ENCODE results near the gene COX15. TPM values are rescaled to one million over a fixed set of nuclear protein-coding genes. Genes with fewer than 3 reads are reported as not detected.
"Not testable (repeated sequence)": the region's sequence is repeated elsewhere in the genome, so short reads cannot be mapped to it uniquely, and the experiment has no call there.

COX15 gene
- total and polyA plus RNA-seq, 10 donors = 14.1 to 51.1 (median 34.3) TPM

DNA sequence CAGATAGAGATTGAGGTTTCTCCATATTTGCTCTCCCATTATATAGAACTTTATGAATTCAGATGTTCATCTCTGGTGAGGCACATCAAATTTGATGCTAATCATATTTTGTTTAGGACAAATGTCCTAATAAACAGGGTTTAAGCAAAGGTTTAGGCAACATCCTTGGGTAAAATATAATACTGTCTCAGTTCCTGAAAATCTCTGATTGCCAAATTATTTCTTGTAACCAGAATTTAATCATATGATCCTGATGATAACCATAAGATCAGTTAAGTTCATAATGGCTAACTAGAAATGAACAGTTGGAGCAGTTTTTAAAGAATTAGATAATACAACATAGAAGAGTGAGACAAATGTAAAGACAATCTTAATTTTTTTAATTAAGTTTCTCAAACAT lies 18.7 kb upstream of the COX15 start:
- H3K9me3 ChIP-seq = no peaks in the 10 kb centered on the region
- no peak overlapping the region for H3K4me3 ChIP-seq
- peaks cover 4 to 100% (median 88%) of the 10 kb centered on the region in 6 donors for H3K36me3 ChIP-seq
- no peaks in the 10 kb centered on the region for H3K27me3 ChIP-seq (replicated peaks in 1 of 7)
- H3K27ac ChIP-seq = no peak overlapping the region
- TF ChIP-seq POLR2AphosphoS5 (IDR thresholded peaks at IDR 0.05) (no peak), POLR2A (IDR thresholded peaks at IDR 0.05) (no peak)
- TF ChIP-seq, protein P1, sequence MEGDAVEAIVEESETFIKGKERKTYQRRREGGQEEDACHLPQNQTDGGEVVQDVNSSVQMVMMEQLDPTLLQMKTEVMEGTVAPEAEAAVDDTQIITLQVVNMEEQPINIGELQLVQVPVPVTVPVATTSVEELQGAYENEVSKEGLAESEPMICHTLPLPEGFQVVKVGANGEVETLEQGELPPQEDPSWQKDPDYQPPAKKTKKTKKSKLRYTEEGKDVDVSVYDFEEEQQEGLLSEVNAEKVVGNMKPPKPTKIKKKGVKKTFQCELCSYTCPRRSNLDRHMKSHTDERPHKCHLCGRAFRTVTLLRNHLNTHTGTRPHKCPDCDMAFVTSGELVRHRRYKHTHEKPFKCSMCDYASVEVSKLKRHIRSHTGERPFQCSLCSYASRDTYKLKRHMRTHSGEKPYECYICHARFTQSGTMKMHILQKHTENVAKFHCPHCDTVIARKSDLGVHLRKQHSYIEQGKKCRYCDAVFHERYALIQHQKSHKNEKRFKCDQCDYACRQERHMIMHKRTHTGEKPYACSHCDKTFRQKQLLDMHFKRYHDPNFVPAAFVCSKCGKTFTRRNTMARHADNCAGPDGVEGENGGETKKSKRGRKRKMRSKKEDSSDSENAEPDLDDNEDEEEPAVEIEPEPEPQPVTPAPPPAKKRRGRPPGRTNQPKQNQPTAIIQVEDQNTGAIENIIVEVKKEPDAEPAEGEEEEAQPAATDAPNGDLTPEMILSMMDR (IDR thresholded peaks at IDR 0.05 in 8 of 11, conservative IDR thresholded peaks at IDR 0.05 in 3 of 11) = no peak
- intact Hi-C loops (cut with DNase I; ENCODE audit: low total_unique reads) = no loop called here
- H3K4me1 ChIP-seq = peaks cover 0 to 12% (median 0%) of the 10 kb centered on the region in 6 donors
- no peak for DNase-seq

DNA sequence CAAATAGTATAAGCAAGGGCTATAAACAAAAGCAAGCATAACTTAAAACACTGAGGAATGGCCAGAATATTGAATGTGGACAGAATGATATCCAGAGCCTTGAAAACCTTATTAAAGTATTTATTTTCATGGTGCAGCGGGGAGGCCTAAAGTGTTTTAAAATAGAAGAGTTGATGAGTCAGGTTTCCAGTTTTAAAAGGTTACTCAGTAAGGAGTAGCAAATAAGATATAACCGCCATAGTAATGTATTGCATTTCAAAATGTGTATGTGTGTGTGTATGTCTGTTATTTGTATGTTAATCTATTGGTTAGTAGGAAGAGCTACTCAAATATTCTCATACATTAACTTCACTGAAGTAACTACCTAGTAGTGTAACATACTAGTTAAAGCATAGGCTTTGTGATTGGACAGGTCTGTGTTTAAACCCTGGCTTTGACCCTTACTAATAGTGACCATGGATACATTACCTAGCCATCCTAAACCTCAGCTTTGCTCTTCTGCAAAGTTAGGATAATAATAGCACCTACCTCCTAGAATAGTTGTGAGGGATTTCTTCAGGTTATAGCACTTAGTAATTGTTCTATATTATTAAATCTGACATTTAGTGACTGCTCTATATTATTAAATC lies 17.0 kb upstream of the COX15 start:
- H3K4me1 ChIP-seq = peaks cover 0 to 12% (median 0%) of the 10 kb centered on the region in 6 donors
- DNase-seq = no peak
- TF ChIP-seq POLR2AphosphoS5 (IDR thresholded peaks at IDR 0.05) (no peak), POLR2A (IDR thresholded peaks at IDR 0.05) (no peak)
- TF ChIP-seq, protein P1 (IDR thresholded peaks at IDR 0.05 in 8 of 11, conservative IDR thresholded peaks at IDR 0.05 in 3 of 11) = no peak
- no peaks in the 10 kb centered on the region for H3K27me3 ChIP-seq (replicated peaks in 1 of 7)
- H3K4me3 ChIP-seq = no peak overlapping the region
- intact Hi-C loops (cut with DNase I; ENCODE audit: low total_unique reads) = no loop called here
- 94 to 100% (median 98%) methylated on average over 2 of the region's 2 CpGs for WGBS, 5 donors
- H3K9me3 ChIP-seq = no peaks in the 10 kb centered on the region
- no peak overlapping the region for H3K27ac ChIP-seq
- peaks cover 8 to 100% (median 90%) of the 10 kb centered on the region in 6 donors for H3K36me3 ChIP-seq

DNA sequence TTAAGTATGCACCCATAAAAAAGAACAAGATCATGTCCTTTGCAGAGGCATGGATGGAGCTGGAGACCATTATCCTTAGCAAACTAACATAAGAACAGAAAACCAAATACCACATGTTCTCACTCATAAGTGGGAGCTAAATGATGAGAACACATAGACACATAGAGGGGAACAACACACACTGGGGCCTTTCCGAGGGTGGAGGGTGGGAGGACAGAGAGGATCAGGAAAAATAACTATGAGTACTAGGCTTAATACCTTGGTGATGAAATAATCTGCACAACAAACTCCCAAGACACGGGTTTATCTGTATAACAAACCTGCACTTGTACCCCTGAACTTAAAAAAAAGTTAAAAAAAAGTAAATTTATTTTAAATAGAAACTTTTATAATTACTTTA lies 14.2 kb upstream of the COX15 start:
- Histone ChIP-seq H3K36me3 (peaks cover 11 to 100% (median 89%) of the 10 kb centered on the region in 6 donors), H3K4me1 (peaks cover 0 to 15% (median 0%) of the 10 kb centered on the region in 6 donors)
- H3K27me3 ChIP-seq (replicated peaks in 1 of 7); intact Hi-C loops (cut with DNase I; ENCODE audit: low total_unique reads); H3K9me3 ChIP-seq; H3K4me3 ChIP-seq; DNase-seq; H3K27ac ChIP-seq: not testable (repeated sequence)
- WGBS, 5 donors = 91 to 100% (median 94%) methylated on average over 2 of the region's 2 CpGs

DNA sequence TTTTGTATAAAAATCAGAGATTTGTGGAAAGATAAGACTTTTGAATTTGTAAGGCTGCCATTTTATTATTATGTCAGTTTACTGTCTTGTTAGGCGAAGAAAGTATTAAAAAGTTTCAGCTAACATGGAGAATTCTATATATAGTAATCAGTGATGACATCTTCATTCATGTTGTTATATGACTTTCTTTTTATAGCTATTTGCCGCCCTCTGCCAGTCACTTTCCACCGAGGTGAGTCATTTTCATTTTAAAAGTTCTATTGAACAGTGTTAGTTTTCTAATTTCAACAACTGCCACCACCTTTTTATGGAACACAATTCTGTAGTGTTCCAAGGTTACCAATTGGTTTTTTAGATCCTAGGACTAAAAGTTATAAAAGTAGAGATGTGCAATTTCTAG lies 11.9 kb upstream of the COX15 start:
- H3K27ac ChIP-seq = no peak overlapping the region
- intact Hi-C loops (cut with DNase I; ENCODE audit: low total_unique reads) = no loop called here

More for the DNA sequence above, 11.9 kb upstream of the COX15 start:
- Histone ChIP-seq H3K36me3 (peaks cover 11 to 100% (median 91%) of the 10 kb centered on the region in 6 donors), H3K9me3 (peaks cover 0 to 26% (median 23%) of the 10 kb centered on the region in 8 donors), H3K4me1 (peaks cover 0 to 10% (median 0%) of the 10 kb centered on the region in 6 donors), H3K27me3 (replicated peaks in 1 of 7) (no peaks in the 10 kb centered on the region), H3K4me3 (no peak overlapping the region)
- DNase-seq = no peak
- TF ChIP-seq POLR2AphosphoS5 (IDR thresholded peaks at IDR 0.05) (no peak), POLR2A (IDR thresholded peaks at IDR 0.05) (no peak)
- TF ChIP-seq, protein P1 (IDR thresholded peaks at IDR 0.05 in 8 of 11, conservative IDR thresholded peaks at IDR 0.05 in 3 of 11) = no peak
- WGBS, 5 donors = 80 to 94% (median 89%) methylated on average over 3 of the region's 3 CpGs
